Neural cell (in vitro differentiated cells): ENCODE data around the gene ARPC4. TPM values are rescaled to one million over a fixed set of nuclear protein-coding genes. Genes with fewer than 3 reads are reported as not detected.

Experiments used
- H2AFZ ChIP-seq: fragments of 200-600, 300-800 bp; sonication (generic), shearing (Covaris generic); 2 replicates; pipeline ENCODE4 v1.6.0; 2014; ENCODE audit warnings: low read depth, mild to moderate bottlenecking, antibody characterized with exemption, low read length, moderate library complexity
- H3F3A ChIP-seq: fragments of 200-600 bp; shearing (Covaris generic); 2 replicates; pipeline ENCODE4 v1.6.1; 2016; ENCODE audit warnings: mild to moderate bottlenecking, moderate library complexity, mixed read lengths, antibody characterized with exemption, low read length; ENCODE audit not compliant: insufficient read depth, poor library complexity, severe bottlenecking
- H3K27ac ChIP-seq: fragments of 200-600, 300-800 bp; sonication (generic), shearing (Covaris generic); 2 replicates; pipeline ENCODE4 v1.5.1; 2014; ENCODE audit warnings: mild to moderate bottlenecking, low read length, moderate library complexity
- H3K27me3 ChIP-seq: fragments of 300-800, 200-600 bp; sonication (generic), shearing (Covaris generic); 2 replicates; pipeline ENCODE4 v1.6.0; 2014; ENCODE audit warnings: mild to moderate bottlenecking, low read depth, low read length, moderate library complexity; ENCODE audit not compliant: insufficient read depth
- H3K36me3 ChIP-seq: fragments of 300-800, 200-600 bp; sonication (generic), shearing (Covaris generic); 2 replicates; pipeline ENCODE4 v1.5.1; 2014; ENCODE audit warnings: mild to moderate bottlenecking, antibody characterized with exemption, low read length, moderate library complexity; ENCODE audit not compliant: insufficient read depth
- H3K4me2 ChIP-seq: fragments of 300-800, 200-600 bp; sonication (generic), shearing (Covaris generic); 2 replicates; pipeline ENCODE4 v1.6.0; 2014; ENCODE audit warnings: mild to moderate bottlenecking, low read length
- H3K4me3 ChIP-seq: fragments of 300-800, 200-600 bp; sonication (generic), shearing (Covaris generic); 2 replicates; pipeline ENCODE4 v1.5.1; 2014; ENCODE audit warnings: mild to moderate bottlenecking, low read length, moderate library complexity
- H3K79me2 ChIP-seq: fragments of 200-600 bp; shearing (Covaris generic); replicated peaks from 2 replicates; pipeline ENCODE4 v1.6.0; 2014; ENCODE audit warnings: mild to moderate bottlenecking, low read length, moderate library complexity; ENCODE audit not compliant: insufficient read depth
- H3K9ac ChIP-seq: fragments of 300-800, 200-600 bp; sonication (generic), shearing (Covaris generic); 2 replicates; pipeline ENCODE4 v1.6.1; 2016; ENCODE audit warnings: mild to moderate bottlenecking, low read length, mixed read lengths
- H3K9me2 ChIP-seq: fragments of 200-600 bp; shearing (Covaris generic); 2 replicates; pipeline ENCODE4 v1.6.1; 2016; ENCODE audit warnings: mild to moderate bottlenecking, low read length, mixed read lengths; ENCODE audit not compliant: insufficient read depth
- H3K9me3 ChIP-seq: fragments of 200-600, 300-800 bp; sonication (generic), shearing (Covaris generic); 2 replicates; pipeline ENCODE4 v1.6.1; 2016; ENCODE audit warnings: mild to moderate bottlenecking, mixed run types, low read length, moderate library complexity, mixed read lengths
- H4K20me1 ChIP-seq: fragments of 200-600 bp; shearing (Covaris generic); 2 replicates; pipeline ENCODE4 v1.6.1; 2016; ENCODE audit warnings: mild to moderate bottlenecking, mixed run types; ENCODE audit not compliant: insufficient read depth
- EP300 ChIP-seq: fragments of 450-650 bp; conservative IDR thresholded peaks from 2 replicates; pipeline ENCODE4 v1.6.1; 2014; ENCODE audit warnings: antibody characterized with exemption, mild to moderate bottlenecking, moderate library complexity; ENCODE audit not compliant: poor library complexity, severe bottlenecking
- EZH2 ChIP-seq: fragments of 200-600, 300-800 bp; shearing (Covaris generic), sonication (generic); IDR thresholded peaks from 2 replicates; pipeline ENCODE4 v1.6.1; 2014; ENCODE audit warnings: antibody characterized with exemption, low read length, borderline replicate concordance, mild to moderate bottlenecking; ENCODE audit not compliant: insufficient read depth, poor library complexity, severe bottlenecking
- MXI1 ChIP-seq: fragments of 450-650 bp; conservative IDR thresholded peaks from 2 replicates; pipeline ENCODE4 v1.6.1; 2014; ENCODE audit warnings: antibody characterized with exemption, mild to moderate bottlenecking; ENCODE audit not compliant: poor library complexity, severe bottlenecking
- POLR2AphosphoS5 ChIP-seq: IDR thresholded peaks from 2 replicates; pipeline ENCODE4 v1.6.1; 2012
- RAD21 ChIP-seq: fragments of 450-650 bp; conservative IDR thresholded peaks from 2 replicates; pipeline ENCODE4 v1.6.1; 2014; ENCODE audit warnings: antibody characterized with exemption, mild to moderate bottlenecking, moderate library complexity
- SMC3 ChIP-seq: fragments of 450-650 bp; conservative IDR thresholded peaks from 2 replicates; pipeline ENCODE4 v1.6.1; 2014; ENCODE audit warnings: antibody characterized with exemption, mild to moderate bottlenecking, moderate library complexity; ENCODE audit not compliant: poor library complexity
- TAF1 ChIP-seq: IDR thresholded peaks from 2 replicates; pipeline ENCODE4 v1.6.1; 2012; ENCODE audit warnings: low read depth
- polyA plus RNA-seq: library from polyadenylated mRNA; depleted of rRNA; stranded (reverse); fragments of >200 nt; gene quantifications from 2 replicates; pipeline ENCODE4 v1.2.3, GENCODE V29; 2014
- TF ChIP-seq, protein P1 (sequence below): fragments of 450-650 bp; IDR thresholded peaks from 2 replicates; pipeline ENCODE4 v1.5.1; 2014; ENCODE audit warnings: antibody characterized with exemption, mild to moderate bottlenecking, moderate library complexity; ENCODE audit not compliant: poor library complexity, severe bottlenecking
- TF ChIP-seq, protein P2 (sequence below): IDR thresholded peaks from 2 replicates; pipeline ENCODE4 v1.6.1; 2012; ENCODE audit warnings: borderline replicate concordance

The ARPC4 gene
- polyA plus RNA-seq, 1 donor from 2014 or later: 179 TPM

DNA sequence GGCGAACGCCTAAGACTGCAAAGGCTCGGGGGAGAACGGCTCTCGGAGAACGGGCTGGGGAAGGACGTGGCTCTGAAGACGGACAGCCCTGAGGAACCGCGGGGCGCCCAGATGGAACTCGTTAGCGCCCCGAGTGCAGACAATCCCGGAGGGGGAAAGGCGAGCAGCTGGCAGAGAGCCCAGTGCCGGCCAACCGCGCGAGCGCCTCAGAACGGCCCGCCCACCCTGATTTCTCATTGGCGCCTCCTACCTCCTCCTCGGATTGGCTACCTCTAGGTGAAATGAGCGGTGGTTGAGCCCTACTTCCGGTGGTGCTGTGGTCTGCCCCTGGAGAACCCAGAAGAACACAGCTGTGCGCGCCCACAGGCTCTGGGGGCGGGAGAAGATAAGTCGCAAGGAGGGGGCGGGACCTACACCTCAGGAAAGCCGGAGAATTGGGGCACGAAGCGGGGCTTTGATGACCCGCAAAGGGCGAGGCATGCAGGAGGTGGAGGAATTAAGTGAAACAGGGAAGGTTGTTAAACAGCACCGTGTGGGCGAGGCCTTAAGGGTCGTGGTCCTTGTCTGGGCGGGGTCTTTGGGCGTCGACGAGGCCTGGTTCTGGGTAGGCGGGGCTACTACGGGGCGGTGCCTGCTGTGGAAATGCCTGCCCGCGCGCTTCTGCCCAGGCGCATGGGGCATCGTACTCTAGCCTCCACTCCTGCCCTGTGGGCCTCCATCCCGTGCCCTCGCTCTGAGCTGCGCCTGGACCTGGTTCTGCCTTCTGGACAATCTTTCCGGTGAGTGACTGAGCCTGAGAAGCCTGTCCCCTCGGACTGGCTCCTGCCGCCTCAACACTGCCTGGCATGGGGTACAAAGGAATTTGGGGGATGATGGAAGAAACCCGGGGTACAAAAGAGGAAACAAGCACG, 43.0 kb upstream of the ARPC4 start, which contains the start of gene OGG1:
Gene OGG1 (plus strand): TSS at position 308 of the 911 bp plus-strand sequence. CDS start 335 bp downstream, at position 643.
- peak; percentile 75 for TF ChIP-seq MXI1
- TF ChIP-seq, protein P1, sequence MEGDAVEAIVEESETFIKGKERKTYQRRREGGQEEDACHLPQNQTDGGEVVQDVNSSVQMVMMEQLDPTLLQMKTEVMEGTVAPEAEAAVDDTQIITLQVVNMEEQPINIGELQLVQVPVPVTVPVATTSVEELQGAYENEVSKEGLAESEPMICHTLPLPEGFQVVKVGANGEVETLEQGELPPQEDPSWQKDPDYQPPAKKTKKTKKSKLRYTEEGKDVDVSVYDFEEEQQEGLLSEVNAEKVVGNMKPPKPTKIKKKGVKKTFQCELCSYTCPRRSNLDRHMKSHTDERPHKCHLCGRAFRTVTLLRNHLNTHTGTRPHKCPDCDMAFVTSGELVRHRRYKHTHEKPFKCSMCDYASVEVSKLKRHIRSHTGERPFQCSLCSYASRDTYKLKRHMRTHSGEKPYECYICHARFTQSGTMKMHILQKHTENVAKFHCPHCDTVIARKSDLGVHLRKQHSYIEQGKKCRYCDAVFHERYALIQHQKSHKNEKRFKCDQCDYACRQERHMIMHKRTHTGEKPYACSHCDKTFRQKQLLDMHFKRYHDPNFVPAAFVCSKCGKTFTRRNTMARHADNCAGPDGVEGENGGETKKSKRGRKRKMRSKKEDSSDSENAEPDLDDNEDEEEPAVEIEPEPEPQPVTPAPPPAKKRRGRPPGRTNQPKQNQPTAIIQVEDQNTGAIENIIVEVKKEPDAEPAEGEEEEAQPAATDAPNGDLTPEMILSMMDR: peak; percentile 25
- peak; percentile 72 for TF ChIP-seq TAF1
- TF ChIP-seq POLR2AphosphoS5: peak; percentile 83
- TF ChIP-seq, protein P2, sequence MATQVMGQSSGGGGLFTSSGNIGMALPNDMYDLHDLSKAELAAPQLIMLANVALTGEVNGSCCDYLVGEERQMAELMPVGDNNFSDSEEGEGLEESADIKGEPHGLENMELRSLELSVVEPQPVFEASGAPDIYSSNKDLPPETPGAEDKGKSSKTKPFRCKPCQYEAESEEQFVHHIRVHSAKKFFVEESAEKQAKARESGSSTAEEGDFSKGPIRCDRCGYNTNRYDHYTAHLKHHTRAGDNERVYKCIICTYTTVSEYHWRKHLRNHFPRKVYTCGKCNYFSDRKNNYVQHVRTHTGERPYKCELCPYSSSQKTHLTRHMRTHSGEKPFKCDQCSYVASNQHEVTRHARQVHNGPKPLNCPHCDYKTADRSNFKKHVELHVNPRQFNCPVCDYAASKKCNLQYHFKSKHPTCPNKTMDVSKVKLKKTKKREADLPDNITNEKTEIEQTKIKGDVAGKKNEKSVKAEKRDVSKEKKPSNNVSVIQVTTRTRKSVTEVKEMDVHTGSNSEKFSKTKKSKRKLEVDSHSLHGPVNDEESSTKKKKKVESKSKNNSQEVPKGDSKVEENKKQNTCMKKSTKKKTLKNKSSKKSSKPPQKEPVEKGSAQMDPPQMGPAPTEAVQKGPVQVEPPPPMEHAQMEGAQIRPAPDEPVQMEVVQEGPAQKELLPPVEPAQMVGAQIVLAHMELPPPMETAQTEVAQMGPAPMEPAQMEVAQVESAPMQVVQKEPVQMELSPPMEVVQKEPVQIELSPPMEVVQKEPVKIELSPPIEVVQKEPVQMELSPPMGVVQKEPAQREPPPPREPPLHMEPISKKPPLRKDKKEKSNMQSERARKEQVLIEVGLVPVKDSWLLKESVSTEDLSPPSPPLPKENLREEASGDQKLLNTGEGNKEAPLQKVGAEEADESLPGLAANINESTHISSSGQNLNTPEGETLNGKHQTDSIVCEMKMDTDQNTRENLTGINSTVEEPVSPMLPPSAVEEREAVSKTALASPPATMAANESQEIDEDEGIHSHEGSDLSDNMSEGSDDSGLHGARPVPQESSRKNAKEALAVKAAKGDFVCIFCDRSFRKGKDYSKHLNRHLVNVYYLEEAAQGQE: peak; percentile 88
- TF ChIP-seq SMC3: peak; percentile 27
- no peak for TF ChIP-seq RAD21
- peak; percentile 32 for TF ChIP-seq EP300
- TF ChIP-seq EZH2: no peak
- Histone ChIP-seq H3K4me3 (peak within 1 kb of the TSS; percentile 89), H3K9me2 (no peaks in the 10 kb centered on the region), H3K9ac (peak within 1 kb of the TSS; percentile 80), H3K36me3 (peaks cover 4% of the 10 kb centered on the region), H3F3A (peaks cover 4% of the 10 kb centered on the region), H3K79me2 (peaks cover 18% of the 10 kb centered on the region), H3K27me3 (no peaks in the 10 kb centered on the region), H3K9me3 (no peaks in the 10 kb centered on the region), H2AFZ (peak within 1 kb of the TSS; percentile 85), H3K27ac (peak within 1 kb of the TSS; percentile 85), H4K20me1 (no peaks in the 10 kb centered on the region), H3K4me2 (peak within 1 kb of the TSS; percentile 99)

DNA sequence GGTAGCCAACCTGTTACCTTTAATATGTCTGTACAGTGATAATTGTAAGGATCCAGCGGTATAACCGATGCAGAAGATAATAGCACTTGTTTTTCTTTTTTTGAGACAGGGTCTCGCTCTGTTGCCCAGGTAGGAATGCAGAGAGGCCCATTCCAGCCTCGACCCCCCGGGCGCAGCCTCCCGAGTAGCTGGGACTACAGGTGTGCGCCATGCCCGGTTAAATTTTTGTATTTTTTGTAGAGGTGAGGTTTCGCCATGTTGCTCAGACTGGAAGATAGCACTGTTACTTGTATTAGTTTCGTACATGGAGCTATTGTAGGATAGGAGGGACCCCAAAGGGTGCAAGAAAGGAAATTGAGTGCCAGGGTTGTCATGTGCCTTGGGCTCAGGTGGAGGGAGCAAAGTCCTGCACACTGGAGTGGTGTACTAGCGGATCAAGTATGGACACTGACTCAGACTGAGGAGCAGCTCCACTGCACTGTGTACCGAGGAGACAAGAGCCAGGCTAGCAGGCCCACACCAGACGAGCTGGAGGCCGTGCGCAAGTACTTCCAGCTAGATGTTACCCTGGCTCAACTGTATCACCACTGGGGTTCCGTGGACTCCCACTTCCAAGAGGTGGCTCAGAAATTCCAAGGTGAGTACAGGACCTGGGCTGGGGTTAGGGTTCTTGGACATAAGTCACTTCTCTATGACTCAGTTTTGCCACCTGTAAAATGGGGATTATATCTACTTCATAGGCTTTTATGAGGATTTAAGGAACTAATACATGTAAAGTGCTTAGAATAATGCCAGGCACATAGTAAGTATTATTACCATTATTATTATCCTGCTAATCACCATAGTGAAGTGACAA, 42.1 kb upstream of the ARPC4 start:
- peak overlapping the region; percentile 65 for H2AFZ ChIP-seq
- no peaks in the 10 kb centered on the region for H3K9me2 ChIP-seq
- peak overlapping the region; percentile 80 for H3K9ac ChIP-seq
- peak overlapping the region; percentile 85 for H3K27ac ChIP-seq
- H3K9me3 ChIP-seq: no peaks in the 10 kb centered on the region
- peaks cover 18% of the 10 kb centered on the region for H3K79me2 ChIP-seq
- peak overlapping the region; percentile 77 for H3K4me2 ChIP-seq
- H3F3A ChIP-seq: peaks cover 4% of the 10 kb centered on the region
- peak overlapping the region; percentile 89 for H3K4me3 ChIP-seq
- no peaks in the 10 kb centered on the region for H4K20me1 ChIP-seq
- H3K27me3 ChIP-seq: no peaks in the 10 kb centered on the region
- TF ChIP-seq, protein P2: no peak
- TF ChIP-seq, protein P1: no peak
- TF ChIP-seq EZH2 (no peak), SMC3 (no peak)
- H3K36me3 ChIP-seq: peaks cover 4% of the 10 kb centered on the region
